Keratinocyte (primary cell): ENCODE measurements around the gene KCNV2. TPM values are rescaled to one million over a fixed set of nuclear protein-coding genes. Genes with fewer than 3 reads are reported as not detected.

Source experiments
- DNase-seq: peaks from one replicate; pipeline ENCODE4 v3.0.0-alpha.2; 2011; ENCODE audit warnings: low read depth, missing footprints, low spot score
- FAIRE-seq: peaks from 2 replicates; lab custom pipeline; 2011; peaks lifted over from hg19 to GRCh38; lab: Jason Lieb, UNC
- H2AFZ ChIP-seq: 2 replicates; pipeline ENCODE4 v1.6.0; 2012; ENCODE audit warnings: low read length, control low read depth, inconsistent platforms; ENCODE audit not compliant: control insufficient read depth
- H3K27ac ChIP-seq: 2 replicates; pipeline ENCODE4 v1.5.1; 2011; ENCODE audit warnings: low read length; ENCODE audit not compliant: control insufficient read depth, insufficient read depth
- H3K27me3 ChIP-seq: 3 replicates; pipeline ENCODE4 v1.6.0; 2011; ENCODE audit warnings: low read length; ENCODE audit not compliant: control insufficient read depth, insufficient read depth; ENCODE audit errors: extremely low read depth
- H3K36me3 ChIP-seq, 2 experiments: 2 replicates in 1 of 2; 3 replicates in 1 of 2; pipeline ENCODE4 v1.5.1; 2011; ENCODE audit warnings: low read length in 2 of 2, mild to moderate bottlenecking in 1 of 2; ENCODE audit not compliant: control insufficient read depth in 2 of 2, insufficient read depth in 2 of 2; ENCODE audit errors: extremely low read depth in 1 of 2
- H3K4me1 ChIP-seq: 3 replicates; pipeline ENCODE4 v1.5.1; 2011; ENCODE audit warnings: low read length; ENCODE audit not compliant: control insufficient read depth, insufficient read depth; ENCODE audit errors: extremely low read depth
- H3K4me2 ChIP-seq: 3 replicates; pipeline ENCODE4 v1.6.0; 2011; ENCODE audit warnings: low read depth, low read length; ENCODE audit not compliant: control insufficient read depth, insufficient read depth; ENCODE audit errors: extremely low read depth
- H3K4me3 ChIP-seq, 3 experiments: fragments of 200-600 bp in 1 of 3; sonication (generic) in 1 of 3; 2 replicates in 2 of 3; 3 replicates in 1 of 3; pipeline ENCODE4 v1.5.1; 2011 to 2016; ENCODE audit warnings: low read length in 3 of 3, mild to moderate bottlenecking in 3 of 3, control low read depth in 2 of 3, inconsistent platforms in 1 of 3, low read depth in 1 of 3, mixed read lengths in 1 of 3, mixed run types in 1 of 3, moderate library complexity in 1 of 3; ENCODE audit not compliant: control insufficient read depth in 2 of 3, insufficient read depth in 2 of 3; ENCODE audit errors: extremely low read depth in 1 of 3
- H3K79me2 ChIP-seq: 2 replicates; pipeline ENCODE4 v1.6.0; 2012; ENCODE audit warnings: low read length; ENCODE audit not compliant: control insufficient read depth, insufficient read depth
- H3K9ac ChIP-seq: 3 replicates; pipeline ENCODE4 v1.6.0; 2011; ENCODE audit warnings: low read length; ENCODE audit not compliant: control insufficient read depth, insufficient read depth; ENCODE audit errors: extremely low read depth
- H3K9me1 ChIP-seq: 3 replicates; pipeline ENCODE4 v1.6.0; 2011; ENCODE audit warnings: low read length; ENCODE audit not compliant: control insufficient read depth, insufficient read depth; ENCODE audit errors: extremely low read depth
- H3K9me3 ChIP-seq: 2 replicates; pipeline ENCODE4 v1.5.1; 2012; ENCODE audit warnings: low read depth, low read length; ENCODE audit not compliant: control insufficient read depth
- H4K20me1 ChIP-seq: 3 replicates; pipeline ENCODE4 v1.6.0; 2011; ENCODE audit warnings: low read length; ENCODE audit not compliant: control insufficient read depth, insufficient read depth; ENCODE audit errors: extremely low read depth
- CTCF ChIP-seq, 3 experiments: IDR thresholded peaks in 1 of 3; conservative IDR thresholded peaks in 1 of 3; optimal IDR thresholded peaks in 1 of 3; 2 replicates in 2 of 3; 3 replicates in 1 of 3; pipeline versions ENCODE3 to v1.5.1; 2011; ENCODE audit warnings: low read length in 3 of 3, mild to moderate bottlenecking in 3 of 3, moderate library complexity in 2 of 3, control low read depth in 1 of 3, inconsistent platforms in 1 of 3; ENCODE audit not compliant: insufficient read depth in 2 of 3; ENCODE audit errors: extremely low read depth in 1 of 3
- EZH2 ChIP-seq: IDR thresholded peaks from one replicate; pipeline ENCODE4 v1.6.1; 2012; ENCODE audit warnings: inconsistent platforms, mild to moderate bottlenecking, low read length, moderate library complexity
- dilution Hi-C: fragments of 300-500 bp; cut with MboI; formaldehyde crosslinking; loops from one replicate; pipeline ENCODE4 v1.7.0; 2020; ENCODE audit warnings: low sequenced_read_pairs; ENCODE audit not compliant: extremely low pct_ligation_motif_present
- polyA plus RNA-seq, 5 experiments: library from polyadenylated mRNA; depleted of rRNA in 3 of 5; stranded (reverse) in 3 of 5; stranded (forward) in 1 of 5; unstranded in 1 of 5; fragments of >200 nt; gene quantifications; 1 replicate in 1 of 5; 2 replicates in 3 of 5; 3 replicates in 1 of 5; pipeline versions ENCODE4 v1.2.1 to v1.2.3, GENCODE V29; 2011 to 2012; ENCODE audit warnings: missing spikeins in 2 of 5, low read depth in 1 of 5, low replicate concordance in 1 of 5

The KCNV2 gene
- polyA plus RNA-seq, 1 donor (not counting 4 experiments of a cell fraction or from before 2014, with no cell fraction given), result not detected

DNA sequence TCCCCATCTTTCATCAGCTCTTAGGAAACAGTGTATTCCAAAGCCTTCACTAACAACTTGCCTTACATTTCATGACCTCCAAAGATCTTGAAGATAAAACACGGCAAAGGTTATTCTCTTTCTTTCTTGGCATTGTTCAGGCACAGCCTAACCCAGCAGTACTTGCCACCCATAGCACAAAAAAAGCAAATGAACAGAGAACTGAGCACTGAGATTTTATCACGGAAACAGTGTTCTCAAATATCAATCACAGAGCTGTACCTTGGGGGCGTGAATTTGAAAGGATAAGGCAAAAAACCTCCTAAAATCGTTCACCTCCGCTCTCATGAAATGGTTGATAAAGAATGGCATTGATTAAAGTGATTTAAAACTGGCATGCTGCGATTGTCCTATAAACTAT lies 16.9 kb upstream of the KCNV2 start:
- H3K27me3 ChIP-seq, result no peaks in the 10 kb centered on the region
- dilution Hi-C loops, result no loop called here
- TF ChIP-seq EZH2 (no peak), CTCF (optimal IDR thresholded peaks at IDR 0.05 in 1 of 3, IDR thresholded peaks at IDR 0.05 in 1 of 3, conservative IDR thresholded peaks at IDR 0.05 in 1 of 3; ENCODE audit: extremely low read depth in 1 of 3, insufficient read depth in 2 of 3, low read length in 3 of 3) (no peak)

GRCh38 chr9:2700909-2701550 lies 16.3 kb upstream of the KCNV2 start:
- dilution Hi-C loops, result no loop called here
- Histone ChIP-seq H3K36me3 (no peaks in the 10 kb centered on the region), H3K27ac (no peak overlapping the region), H3K4me2 (no peak overlapping the region), H3K79me2 (no peaks in the 10 kb centered on the region), H4K20me1 (no peaks in the 10 kb centered on the region), H3K9ac (no peak overlapping the region), H3K27me3 (no peaks in the 10 kb centered on the region), H3K4me3 (no peak overlapping the region), H2AFZ (no peak overlapping the region), H3K9me3 (no peaks in the 10 kb centered on the region), H3K9me1 (no peaks in the 10 kb centered on the region), H3K4me1 (no peaks in the 10 kb centered on the region)
- no peak for DNase-seq
- TF ChIP-seq EZH2, result no peak
- TF ChIP-seq CTCF (optimal IDR thresholded peaks at IDR 0.05 in 1 of 3, IDR thresholded peaks at IDR 0.05 in 1 of 3, conservative IDR thresholded peaks at IDR 0.05 in 1 of 3; ENCODE audit: extremely low read depth in 1 of 3, insufficient read depth in 2 of 3, low read length in 3 of 3), result no peak
- FAIRE-seq, result no peak

More for the DNA sequence above, 16.9 kb upstream of the KCNV2 start:
- H3K79me2 ChIP-seq, result no peaks in the 10 kb centered on the region
- no peak overlapping the region for H3K9ac ChIP-seq
- no peak overlapping the region for H2AFZ ChIP-seq
- no peaks in the 10 kb centered on the region for H3K4me1 ChIP-seq
- H3K9me1 ChIP-seq, result no peaks in the 10 kb centered on the region
- no peak overlapping the region for H3K27ac ChIP-seq
- DNase-seq (no peak), FAIRE-seq (no peak)
- no peak overlapping the region for H3K4me3 ChIP-seq
- no peaks in the 10 kb centered on the region for H3K36me3 ChIP-seq
- no peaks in the 10 kb centered on the region for H4K20me1 ChIP-seq
- H3K9me3 ChIP-seq, result no peaks in the 10 kb centered on the region
- H3K4me2 ChIP-seq, result no peak overlapping the region
